Fibroblast of skin of back (primary cell): ENCODE measurements around the gene OR11A1. TPM values are rescaled to one million over a fixed set of nuclear protein-coding genes. Genes with fewer than 3 reads are reported as not detected.

ENCODE experiments used
- DNase-seq: peaks from one replicate; pipeline ENCODE4 v3.0.0-alpha.2; 2013
- polyA plus RNA-seq, 2 experiments: library from polyadenylated mRNA; unstranded; fragments of 120-200 nt; gene quantifications; one replicate each; pipeline ENCODE4 v1.2.1, GENCODE V29; 2013; ENCODE audit not compliant: insufficient read length in 2 of 2

OR11A1 gene, protein sequence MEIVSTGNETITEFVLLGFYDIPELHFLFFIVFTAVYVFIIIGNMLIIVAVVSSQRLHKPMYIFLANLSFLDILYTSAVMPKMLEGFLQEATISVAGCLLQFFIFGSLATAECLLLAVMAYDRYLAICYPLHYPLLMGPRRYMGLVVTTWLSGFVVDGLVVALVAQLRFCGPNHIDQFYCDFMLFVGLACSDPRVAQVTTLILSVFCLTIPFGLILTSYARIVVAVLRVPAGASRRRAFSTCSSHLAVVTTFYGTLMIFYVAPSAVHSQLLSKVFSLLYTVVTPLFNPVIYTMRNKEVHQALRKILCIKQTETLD
- not detected for polyA plus RNA-seq (2013, experiment 1 of 2; ENCODE audit: insufficient read length)
- polyA plus RNA-seq (2013, experiment 2 of 2; ENCODE audit: insufficient read length) = not detected

DNA sequence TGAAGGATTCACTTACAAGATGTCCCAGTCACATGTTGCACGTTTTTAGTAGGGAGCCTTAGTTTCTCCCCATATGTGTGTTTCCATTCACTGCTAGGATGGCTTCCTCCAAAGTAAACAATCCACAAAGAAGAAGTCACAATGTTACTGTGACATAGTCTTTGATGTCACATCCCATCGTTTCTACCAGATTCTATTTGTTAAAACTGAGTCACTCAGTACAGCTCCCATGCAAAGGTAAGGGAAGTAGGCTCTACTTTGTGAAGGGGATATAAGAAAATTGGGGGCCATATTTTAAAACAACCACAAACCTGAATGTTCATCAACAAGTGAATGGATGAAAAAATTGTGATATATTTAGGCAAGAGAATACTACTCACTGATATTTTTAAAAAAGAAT is at the start of gene OR11A1, which contains the start of gene OR2H1:
TSS of gene OR11A1 (minus strand) at position 101 of the 400 bp plus-strand sequence. CDS start 29,430 bp downstream, outside the sequence.
TSS of gene OR2H1 (plus strand) at position 185 of the 400 bp plus-strand sequence. CDS start 4,615 bp downstream, outside the sequence.
- DNase-seq = no peak

DNA sequence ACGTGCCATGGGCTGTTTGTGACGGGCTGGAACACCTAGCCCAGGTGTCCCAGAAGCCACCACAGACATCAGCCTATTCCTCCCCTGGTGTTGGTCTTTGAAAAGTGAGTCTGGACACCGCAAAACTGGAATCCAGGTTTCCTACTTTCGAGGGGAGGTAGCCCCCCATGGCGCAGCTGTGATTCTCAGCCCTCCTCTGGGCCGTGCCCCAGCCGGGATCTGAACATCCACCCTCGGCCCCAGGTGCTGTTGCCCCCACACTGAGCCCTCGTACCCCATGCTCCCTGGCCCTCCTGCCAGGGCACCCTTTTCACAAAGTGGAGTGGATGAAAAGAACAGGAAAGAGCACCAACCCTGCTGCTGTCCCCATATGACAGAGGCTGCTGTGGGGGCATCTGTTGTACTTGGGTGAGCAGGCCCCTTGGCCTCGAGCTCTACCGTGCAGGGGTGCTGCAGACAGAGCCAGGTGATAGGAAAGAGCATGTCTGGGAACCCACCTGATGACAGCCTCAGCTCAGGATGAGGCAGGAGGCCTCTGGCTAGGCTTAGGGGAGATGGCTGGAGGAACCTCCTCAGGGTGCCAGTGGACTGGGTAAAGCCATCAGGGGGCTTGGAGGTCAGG is 49.7 kb upstream of the OR11A1 start:
- DNase-seq = no peak

DNA sequence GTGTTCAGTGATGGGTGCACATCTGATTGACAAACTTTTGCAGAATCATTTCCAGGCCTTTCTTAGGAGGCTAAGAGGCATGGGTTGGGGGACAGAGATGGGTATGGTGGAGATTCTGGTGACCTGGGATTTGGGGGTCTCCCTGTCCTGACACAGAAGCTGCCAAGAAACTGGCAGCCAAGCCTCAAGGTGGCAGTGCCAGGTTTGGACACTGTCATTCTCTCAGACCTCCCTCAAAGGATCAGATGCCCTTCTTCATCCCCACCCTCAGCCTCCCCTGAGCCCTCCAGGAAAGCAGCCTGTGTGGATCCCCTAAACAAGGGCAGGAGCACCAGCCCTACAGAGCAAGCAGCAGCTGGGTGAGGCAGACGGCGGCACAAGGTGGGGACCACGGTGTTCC is 48.9 kb upstream of the OR11A1 start:
- no peak for DNase-seq

DNA sequence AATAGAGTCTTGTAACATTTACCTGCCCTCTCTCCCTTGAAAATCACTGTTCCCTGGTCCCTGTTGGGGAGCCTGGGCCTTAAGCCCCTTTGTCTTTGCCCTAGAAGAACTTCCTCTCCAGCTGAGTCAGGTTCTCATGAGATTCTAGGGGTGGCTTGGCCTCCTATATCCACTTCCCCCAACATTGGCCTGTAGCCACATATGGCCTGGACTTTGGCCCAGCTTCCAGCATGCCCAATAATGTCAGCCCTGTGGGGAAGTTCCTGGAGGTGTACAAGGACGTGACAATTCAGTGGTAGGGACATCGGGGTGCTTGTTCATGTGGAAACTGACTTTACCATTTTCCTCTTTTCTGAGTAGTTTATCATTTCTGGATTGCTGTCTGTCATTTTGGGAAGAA is 48.1 kb upstream of the OR11A1 start:
- no peak for DNase-seq

DNA sequence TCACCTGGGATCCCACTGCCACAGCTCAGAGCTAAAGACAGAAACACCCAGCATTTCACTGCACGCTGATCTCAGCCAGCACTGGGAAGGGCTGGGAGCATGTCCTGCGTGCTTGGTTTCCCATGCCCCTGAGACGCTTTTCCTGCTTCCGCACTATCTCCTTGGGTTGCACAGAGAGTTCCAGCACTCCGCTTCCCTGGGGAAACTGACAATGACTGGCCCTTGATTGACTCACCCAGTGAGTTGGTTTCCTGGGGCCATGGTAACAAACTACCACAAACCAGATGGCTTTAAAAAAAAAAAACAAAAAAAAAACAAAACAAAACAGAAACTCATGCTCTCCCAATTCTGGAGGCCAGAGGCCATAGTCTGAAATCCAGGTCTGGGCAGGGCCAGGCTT is 45.7 kb upstream of the OR11A1 start:
- DNase-seq = peak; percentile 56

DNA sequence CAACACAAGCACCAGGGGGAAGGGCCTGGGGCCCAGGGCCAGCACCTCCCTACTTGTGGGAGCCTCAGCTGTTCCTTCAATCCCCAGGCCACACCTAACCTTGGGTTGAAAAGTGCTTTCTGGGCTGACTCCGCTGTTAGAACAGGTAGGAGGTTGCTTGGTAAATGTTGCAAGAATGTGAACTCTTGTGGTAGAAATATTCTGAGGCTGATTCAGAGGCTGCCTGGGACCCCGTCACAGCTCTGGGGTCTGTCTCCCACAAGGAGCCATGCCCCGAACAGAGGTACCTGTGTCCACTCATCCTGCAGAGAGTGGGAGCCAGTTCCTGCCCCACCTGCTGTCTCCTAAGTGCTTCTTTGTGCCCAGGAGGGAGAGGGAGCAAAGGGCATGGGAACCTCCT is 45.3 kb upstream of the OR11A1 start:
- DNase-seq = no peak

DNA sequence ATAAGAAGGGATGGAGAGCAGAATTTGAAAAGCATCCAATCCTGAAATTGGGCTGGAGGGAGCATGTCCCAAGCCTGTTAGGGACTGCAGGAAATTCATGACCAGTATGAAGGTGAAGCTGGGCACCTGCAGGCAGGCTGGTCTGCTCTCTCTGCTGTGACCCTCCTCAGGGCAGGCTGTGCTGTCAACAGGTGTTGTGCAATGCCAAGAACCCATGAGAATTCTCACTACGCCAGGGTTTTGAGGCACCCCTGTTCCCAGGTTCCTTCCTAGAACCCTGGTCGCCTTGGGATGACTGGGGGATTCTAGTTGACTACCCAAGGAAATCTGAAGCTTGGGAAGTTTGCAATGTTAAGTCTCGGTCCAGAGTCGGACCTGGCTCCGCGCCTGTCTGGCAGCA is 44.2 kb upstream of the OR11A1 start:
- DNase-seq = no peak

DNA sequence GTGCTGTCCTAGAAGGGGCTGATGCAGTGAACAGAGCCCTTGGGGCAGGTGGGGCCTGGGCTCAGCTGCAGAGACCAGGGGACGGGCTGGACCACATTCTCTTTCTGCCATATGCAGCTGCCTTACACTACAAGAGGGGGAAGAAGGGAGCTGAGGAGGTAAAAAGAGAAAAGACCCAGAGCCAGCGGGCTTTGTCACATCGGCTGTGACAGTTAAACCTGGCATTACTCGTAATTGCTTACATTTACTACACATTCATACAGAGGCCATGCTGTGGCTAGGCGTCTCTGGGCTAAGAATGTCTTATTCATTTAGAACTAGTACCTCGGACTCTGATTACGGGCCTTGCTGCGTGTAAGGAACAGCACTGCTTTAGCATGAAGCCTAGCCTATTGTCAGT is 43.7 kb upstream of the OR11A1 start:
- no peak for DNase-seq

DNA sequence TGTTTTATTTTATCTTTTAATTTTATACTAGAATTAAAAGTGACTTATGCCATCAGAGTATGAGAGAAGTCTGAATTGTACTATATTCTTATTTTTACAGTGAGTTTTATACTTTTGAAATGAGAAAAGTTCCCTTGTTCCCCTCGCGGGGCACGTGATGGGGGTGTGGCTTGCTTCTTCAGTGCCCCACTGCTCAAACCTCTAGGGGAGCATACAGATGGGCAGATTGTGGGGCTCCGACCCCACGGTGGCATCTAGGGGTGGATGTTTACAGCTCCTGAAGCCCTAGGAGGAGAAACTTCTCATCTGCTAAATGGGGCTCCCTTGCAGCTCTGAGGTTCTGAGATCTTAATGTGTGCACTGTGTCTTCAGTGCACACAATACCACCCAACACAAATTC is 42.8 kb upstream of the OR11A1 start:
- no peak for DNase-seq

DNA sequence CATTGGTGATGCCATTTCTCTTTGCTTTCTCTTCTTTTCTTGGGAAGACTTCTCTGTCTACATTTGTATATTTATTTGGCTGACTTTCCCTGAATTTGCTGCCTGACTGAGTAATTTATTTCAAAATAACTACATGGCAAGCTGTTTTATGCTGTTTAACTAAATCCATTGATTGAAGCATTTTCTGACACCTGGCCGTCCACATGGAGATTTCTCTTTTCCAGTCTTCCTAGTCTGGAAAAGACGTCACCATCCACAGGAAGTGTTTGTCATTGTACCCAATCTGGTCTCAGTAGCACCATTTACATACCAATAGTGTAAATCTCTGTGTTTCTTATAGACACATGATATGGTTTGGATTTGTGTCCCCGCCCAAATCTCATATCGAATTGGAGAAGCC is 40.1 kb upstream of the OR11A1 start:
- no peak for DNase-seq

DNA sequence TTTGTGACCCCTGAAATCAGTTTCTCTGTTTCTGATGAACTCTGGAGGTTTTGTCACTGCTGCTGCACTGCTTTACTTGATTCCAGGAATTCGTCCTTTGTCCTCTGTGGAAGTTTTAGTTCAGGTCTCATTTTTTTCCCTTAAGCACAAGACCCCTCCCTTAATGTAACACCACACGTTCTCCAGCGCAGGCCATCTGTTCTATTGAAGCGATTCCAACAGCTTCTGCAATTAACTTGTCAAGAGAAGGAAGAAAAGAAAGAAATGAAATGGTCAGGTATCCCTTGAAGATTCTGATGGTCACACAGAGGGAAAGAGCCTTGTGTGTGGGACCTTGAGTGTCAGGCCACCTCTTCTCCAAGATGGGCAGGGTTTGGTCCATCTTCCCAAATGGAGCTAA is 38.7 kb upstream of the OR11A1 start:
- no peak for DNase-seq

DNA sequence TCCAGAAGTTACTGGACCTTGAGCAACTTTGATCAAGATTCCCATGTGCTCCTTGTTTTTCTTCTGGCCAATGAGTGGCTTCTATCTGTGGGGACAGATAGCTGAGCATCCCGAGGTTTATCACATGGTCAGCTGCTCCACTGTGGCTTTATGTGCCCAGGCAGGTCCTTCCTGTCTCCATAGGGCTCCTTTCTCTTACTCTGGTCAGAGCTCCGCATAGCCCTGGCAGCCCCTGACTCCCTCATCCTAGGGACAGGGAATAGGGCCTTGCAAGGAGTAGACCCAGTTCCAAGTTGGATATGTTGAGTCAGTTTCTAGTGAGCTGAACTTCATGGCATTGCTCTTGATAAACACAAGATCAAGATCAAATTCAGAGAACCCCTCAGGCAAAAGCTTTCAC is 37.3 kb upstream of the OR11A1 start:
- DNase-seq = no peak

DNA sequence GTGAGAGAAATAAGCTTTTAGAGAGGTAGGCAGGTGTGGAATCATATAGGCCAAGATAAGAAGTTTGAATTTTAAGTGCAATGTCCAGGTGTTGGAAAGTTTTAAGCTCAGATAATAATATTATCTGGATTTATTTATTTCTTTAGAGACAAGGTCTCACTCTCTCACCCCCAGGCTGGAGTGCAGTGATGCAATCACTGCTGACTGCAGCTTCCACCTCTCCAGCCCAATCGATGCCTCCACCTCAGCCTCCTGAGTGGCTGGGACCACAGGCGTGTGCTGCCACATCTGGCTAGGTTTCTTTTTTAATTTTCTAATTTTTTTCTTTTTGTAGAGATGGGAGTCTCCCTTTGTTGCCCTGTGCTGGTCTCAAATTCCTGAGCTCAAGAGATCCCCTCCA is 36.4 kb upstream of the OR11A1 start:
- DNase-seq = no peak

DNA sequence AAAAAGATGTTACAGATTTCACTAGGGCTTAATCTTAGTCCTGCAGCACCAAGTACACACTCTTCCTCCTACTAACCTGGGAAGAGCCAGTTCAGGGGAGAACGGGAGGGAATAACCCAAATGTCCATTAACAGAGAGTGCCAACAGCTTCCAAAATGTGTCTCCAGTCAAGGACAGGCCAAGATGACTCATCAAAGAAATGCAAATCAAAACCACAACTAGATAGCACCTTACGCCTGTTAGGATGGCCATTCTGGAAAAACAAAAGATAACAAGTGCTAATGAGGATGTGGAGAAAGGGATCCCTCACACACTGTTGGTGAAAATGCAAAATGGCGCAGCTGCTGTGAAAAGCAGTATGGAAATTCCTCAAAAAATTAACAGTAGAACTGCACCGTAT is 34.7 kb upstream of the OR11A1 start:
- no peak for DNase-seq

DNA sequence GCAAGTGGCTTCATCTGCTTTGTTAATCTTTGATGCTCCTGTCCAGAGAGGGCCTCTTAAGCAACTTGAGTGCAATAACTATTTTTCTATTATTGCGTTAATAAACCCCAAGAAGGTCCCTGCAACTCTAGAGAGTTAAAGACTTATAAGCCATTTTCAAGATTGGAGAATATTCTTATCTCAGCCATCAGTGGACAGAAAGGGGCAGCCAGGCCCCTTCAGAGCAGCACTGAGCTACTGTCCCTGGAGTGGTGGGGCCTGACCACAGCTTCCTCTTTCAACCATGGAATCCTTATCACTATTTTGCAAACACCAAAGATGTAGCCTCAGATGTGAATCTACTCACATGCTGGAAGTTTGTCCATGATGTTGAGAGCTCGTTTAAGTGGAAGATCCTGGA is 33.7 kb upstream of the OR11A1 start:
- no peak for DNase-seq

DNA sequence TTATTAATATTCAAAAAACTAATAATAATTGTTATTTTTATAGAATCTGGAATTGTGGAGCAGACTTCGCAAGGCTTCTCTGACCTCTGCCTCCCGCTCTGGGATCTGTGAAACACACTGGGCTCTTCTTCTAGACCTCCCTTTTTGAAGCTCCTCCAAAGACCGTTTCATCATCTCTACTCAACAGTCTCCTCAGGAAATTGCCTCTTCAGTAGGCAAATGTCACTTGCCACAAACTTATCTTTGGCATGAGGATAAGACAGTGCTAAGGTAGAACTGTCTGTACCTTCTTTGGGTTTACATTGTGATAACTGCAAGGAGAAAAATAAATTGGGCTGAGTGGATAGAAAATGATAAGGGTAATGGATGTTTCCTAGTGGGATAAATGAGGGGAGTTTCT is 33.2 kb upstream of the OR11A1 start:
- DNase-seq = no peak

DNA sequence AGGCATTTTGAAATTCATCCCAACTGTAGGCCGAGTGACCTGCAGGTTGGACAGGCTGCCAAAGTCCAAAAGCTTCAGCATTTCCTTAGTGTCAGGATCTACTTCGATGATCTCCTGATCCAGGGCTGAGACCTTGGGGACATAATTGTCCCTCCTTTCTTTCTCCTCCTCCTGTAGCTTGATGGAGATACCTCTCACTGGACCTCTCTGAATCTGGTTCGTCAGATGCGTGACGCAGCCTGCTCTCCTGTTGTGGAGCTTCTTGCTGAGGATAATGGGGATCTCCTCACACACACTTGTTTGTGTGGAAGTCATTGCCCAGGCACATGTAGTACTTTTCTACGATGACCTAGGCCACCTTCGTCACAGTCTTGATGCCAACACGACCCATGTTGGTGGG is 32.4 kb upstream of the OR11A1 start:
- no peak for DNase-seq

DNA sequence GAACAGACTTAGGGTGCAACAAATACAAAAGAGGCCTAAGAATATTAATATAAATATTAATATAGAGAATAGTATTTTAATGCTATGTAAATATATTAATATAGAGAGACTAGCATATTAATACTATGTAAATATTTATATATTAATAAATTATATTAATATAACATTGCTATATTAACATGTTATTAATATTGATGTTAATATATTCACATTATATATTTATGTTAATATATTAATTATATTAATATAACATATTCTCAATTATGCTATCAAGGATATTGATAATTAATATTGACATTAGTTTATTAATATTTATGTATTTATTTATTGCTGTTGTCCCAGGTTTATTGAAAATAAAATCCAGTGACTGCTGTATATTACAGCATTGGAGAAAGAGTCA is 32.0 kb upstream of the OR11A1 start:
- no peak for DNase-seq

DNA sequence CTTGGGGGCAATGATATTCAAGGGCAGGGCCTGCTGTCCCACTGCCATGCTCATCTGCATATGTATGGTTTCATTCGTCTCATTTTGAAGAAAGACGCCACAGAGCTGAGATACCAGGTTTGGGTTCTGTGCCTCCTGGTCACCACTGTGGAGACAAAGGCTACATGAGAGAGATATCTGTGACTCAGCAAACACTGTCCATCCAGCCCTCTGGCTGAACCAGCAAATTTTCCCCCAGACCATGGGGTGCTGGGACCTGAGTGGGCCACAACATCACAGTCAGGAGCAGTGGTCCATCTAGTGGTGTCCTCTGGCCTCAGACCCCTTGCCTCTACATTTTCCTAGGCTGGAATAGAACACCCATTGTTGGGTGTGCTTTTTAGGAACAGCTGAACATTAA is 30.8 kb upstream of the OR11A1 start, which contains the start of gene MAS1L:
TSS of gene MAS1L (minus strand) at position 297 of the 400 bp plus-strand sequence. CDS start at position 243, 54 bp downstream.
- DNase-seq = no peak

DNA sequence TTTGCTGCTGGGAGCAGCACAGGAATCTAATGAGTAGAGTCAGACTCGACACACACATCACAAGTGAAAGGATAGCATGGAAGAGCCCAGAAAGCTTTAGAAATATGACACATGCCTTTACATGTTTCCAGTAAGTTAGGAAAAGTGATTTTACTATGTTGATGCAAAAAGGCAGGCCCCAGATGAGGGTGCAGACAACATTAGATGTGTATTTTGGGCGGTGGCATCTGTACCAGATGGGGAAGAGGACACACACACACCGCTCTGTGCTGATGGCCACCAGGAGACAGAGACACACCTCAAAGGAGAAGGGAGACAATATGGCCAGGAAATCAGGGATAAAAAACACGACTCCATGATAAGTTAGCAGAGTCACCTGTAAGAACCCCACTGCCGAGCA is 30.3 kb upstream of the OR11A1 start:
- DNase-seq = no peak

DNA sequence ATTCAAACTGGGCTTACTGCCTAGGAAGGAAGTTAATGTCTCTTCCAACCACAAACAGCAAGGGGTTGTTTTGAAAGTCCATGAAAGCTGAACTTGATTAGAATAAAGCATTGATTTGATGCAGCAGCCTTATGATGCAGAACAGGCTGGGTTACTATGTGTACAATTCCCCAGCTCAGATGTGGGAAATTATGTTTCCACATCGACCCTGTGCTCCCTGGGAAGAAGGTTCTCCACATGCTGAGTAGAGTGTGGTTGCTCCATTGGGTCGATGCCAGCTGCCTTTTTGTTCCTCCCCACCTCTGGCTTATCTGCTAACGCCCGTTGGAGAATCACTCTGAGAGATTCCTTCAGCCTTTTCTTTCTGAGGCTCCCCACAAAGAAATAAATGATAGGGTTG is 29.7 kb upstream of the OR11A1 start:
- no peak for DNase-seq

DNA sequence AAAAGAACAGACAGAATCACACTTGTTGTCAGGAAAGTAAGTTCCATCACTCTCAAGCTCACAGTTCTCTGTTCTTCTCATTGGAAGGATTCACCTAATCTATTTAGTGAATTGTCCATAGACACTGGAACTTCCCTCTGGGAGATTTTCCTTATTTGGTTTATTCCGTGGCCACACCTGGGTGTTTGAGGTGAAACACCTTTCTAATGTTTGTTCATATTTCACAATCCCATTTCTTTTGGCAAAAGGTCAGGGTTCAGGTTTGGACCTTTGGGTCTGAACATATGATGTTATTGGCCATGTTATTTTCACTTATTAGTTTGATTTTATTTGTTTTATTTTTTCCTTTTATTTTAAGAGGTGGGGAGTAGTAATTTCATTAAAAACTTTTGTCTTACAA is 26.9 kb upstream of the OR11A1 start:
- DNase-seq = no peak

DNA sequence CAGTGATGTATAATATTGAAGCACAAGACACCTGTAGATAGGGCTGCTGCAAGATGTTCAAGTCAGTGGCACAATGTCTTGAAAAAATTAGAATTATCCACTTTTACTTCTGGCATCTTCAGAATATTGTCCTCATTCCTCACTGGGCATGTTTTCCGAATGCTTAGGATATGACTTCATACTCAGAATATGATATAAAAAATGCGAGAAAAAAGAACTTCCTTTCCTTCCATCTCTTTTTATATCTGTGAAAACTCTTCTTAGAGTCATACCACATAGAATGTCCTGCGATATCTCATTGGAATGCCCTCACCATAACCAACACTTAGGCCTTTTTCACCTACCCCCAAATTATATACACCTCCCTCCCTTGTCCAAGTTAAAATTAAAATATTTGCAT is 26.3 kb upstream of the OR11A1 start:
- peak; percentile 12 for DNase-seq

DNA sequence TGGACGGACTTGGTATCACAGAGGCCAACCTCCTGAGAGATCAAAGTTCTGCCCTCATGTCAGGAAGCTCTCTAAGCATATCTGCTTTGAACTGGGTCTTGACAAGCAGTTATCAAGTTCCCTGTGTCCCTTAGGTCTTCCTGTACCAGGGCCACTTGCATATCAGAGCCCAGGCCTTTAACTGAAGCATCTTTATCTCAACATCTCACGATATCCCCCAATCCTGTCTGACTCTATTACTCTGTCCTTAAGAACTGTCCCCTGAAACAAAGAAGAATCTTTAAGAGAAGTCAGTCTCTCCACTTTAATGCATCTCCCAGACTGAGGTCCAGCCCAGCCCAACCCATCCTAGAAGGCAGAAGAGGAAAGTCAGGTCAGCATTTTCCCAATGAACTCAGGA is 22.7 kb upstream of the OR11A1 start:
- no peak for DNase-seq
